Measurements from ENCODE around the gene TOPORS. TPM values are rescaled to one million over a fixed set of nuclear protein-coding genes. Genes with fewer than 3 reads are reported as not detected.

The TOPORS gene
- total RNA-seq, 1 experiment from 2014 or later = 26.1 TPM

DNA sequence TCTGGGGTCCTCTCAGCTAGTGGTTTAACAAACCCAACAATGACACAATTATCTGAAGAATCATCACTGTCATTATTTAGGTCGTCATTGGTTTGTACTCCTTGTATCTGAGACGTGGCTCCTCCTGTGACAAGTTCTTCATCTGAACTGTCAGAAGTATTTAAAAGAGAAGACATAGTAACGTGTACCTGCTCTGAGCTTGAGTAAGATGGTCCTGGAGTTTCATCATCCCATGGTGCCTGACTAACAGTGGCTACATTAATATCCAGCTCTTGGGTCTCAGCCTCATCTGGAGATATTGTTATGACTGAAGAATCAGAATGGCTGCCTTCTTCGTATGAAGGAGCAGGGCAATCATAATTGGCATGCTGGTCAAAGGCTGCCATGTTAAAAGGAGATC is 9.3 kb downstream of the TOPORS start:
- H3K27ac Mint-ChIP-seq = no peak overlapping the region
- no peak overlapping the region for H3K4me3 Mint-ChIP-seq
- ChIA-PET POLR2A (no interaction called here), CTCF (no interaction called here)
- DNase-seq (ENCODE audit: low spot score) (no peak), ATAC-seq (no peak)
- TF ChIP-seq, protein P1, sequence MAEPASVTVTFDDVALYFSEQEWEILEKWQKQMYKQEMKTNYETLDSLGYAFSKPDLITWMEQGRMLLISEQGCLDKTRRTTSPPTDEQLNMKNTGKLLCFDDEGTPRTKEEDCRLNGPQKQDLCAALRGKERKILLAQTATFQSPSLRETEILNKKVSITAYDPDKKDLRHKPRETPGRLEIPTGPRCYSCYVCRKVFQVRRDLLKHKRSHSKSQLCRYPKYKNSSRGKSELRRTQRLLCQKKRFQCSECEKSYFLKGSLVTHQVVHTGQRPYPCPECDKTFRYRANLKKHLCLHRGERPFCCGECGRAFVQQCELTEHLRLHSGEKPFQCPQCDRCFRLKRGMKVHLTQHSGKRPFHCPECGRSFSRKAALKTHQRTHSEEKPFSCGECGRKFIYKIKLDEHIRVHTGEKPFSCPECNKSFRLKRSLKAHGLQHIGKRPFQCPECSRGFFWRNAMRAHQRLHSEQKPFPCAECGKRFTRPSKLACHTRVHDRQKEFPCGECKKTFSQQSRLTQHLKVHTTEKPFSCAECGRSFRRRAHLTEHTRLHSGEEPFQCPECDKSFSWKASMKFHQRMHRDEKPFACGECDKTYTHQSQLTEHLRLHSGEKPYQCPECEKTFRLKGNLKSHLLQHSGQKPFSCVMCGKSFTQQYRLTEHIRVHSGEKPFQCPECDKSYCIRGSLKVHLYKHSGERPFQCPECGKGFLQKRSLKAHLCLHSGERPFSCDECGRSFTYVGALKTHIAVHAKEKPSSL (CRISPR knock-in tag; conservative IDR thresholded peaks at IDR 0.05) = no peak
- TF ChIP-seq, protein P2, sequence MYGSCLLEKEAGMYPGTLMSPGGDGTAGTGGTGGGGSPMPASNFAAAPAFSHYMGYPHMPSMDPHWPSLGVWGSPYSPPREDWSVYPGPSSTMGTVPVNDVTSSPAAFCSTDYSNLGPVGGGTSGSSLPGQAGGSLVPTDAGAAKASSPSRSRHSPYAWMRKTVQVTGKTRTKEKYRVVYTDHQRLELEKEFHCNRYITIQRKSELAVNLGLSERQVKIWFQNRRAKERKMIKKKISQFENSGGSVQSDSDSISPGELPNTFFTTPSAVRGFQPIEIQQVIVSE (CRISPR knock-in tag; IDR thresholded peaks at IDR 0.05; ENCODE audit: borderline replicate concordance) = no peak
- peak; percentile 52; the same call in 1 of the 2 replicates for TF ChIP-seq GABPB1 (CRISPR knock-in tag; IDR thresholded peaks at IDR 0.05)
- TF ChIP-seq SMAD3 (CRISPR knock-in tag; IDR thresholded peaks at IDR 0.05; ENCODE audit: borderline replicate concordance) = no peak
- no peak for TF ChIP-seq EMX1 (CRISPR knock-in tag; IDR thresholded peaks at IDR 0.05)
- no peaks in the 10 kb centered on the region for H3K4me1 Mint-ChIP-seq
- no peaks in the 10 kb centered on the region for H3K9me3 Mint-ChIP-seq
- no peaks in the 10 kb centered on the region for H3K27me3 Mint-ChIP-seq (ENCODE audit: low read depth)
- H3K36me3 Mint-ChIP-seq = peaks cover 39% of the 10 kb centered on the region

- Mint-ChIP-seq H3K27me3 (ENCODE audit: low read depth) (no peaks in the 10 kb centered on the region), H3K27ac (no peak overlapping the region), H3K4me1 (no peaks in the 10 kb centered on the region), H3K9me3 (peaks cover 14% of the 10 kb centered on the region), H3K4me3 (no peak overlapping the region), H3K36me3 (peaks cover 5% of the 10 kb centered on the region; the same call in 1 of the 2 replicates)
- DNase-seq (ENCODE audit: low spot score) (no peak), ATAC-seq (no peak)
- ChIA-PET CTCF (interaction anchor here (1.0 kb wide), 1 partner anchor 155 kb away, joined by 5 read pairs; no protein-coding TSS in a partner anchor), POLR2A (interaction anchor here (1.0 to 1.2 kb wide), 2 partner anchors 17 to 155 kb away, joined by 3 to 5 read pairs; no protein-coding TSS in a partner anchor)
- TF ChIP-seq ZNF396 (CRISPR knock-in tag; IDR thresholded peaks at IDR 0.05; ENCODE audit: borderline replicate concordance) (no peak), ZNF138 (CRISPR knock-in tag; conservative IDR thresholded peaks at IDR 0.05) (no peak), ZNF317 (CRISPR knock-in tag; IDR thresholded peaks at IDR 0.05; ENCODE audit: borderline replicate concordance, low read depth) (no peak), ETV6 (CRISPR knock-in tag; IDR thresholded peaks at IDR 0.05) (no peak)
- TF ChIP-seq, protein P3, sequence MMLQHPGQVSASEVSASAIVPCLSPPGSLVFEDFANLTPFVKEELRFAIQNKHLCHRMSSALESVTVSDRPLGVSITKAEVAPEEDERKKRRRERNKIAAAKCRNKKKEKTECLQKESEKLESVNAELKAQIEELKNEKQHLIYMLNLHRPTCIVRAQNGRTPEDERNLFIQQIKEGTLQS (CRISPR knock-in tag; conservative IDR thresholded peaks at IDR 0.05) = no peak
These were observed 18.6 kb downstream of the TOPORS start for GRCh38 chr9:32533816-32534215.

- no peak for ATAC-seq
- TF ChIP-seq, protein P1 (CRISPR knock-in tag; conservative IDR thresholded peaks at IDR 0.05) = no peak
- TF ChIP-seq ZNF121 (CRISPR knock-in tag; IDR thresholded peaks at IDR 0.05) = no peak
- TF ChIP-seq JUN (CRISPR knock-in tag; IDR thresholded peaks at IDR 0.05) = no peak
- TF ChIP-seq JAZF1 (CRISPR knock-in tag; IDR thresholded peaks at IDR 0.05) = no peak
- H3K27me3 Mint-ChIP-seq (ENCODE audit: low read depth) = no peaks in the 10 kb centered on the region
- H3K4me3 Mint-ChIP-seq = no peak overlapping the region
- no peak for DNase-seq (ENCODE audit: low spot score)
- no peak overlapping the region for H3K27ac Mint-ChIP-seq
- H3K4me1 Mint-ChIP-seq = no peaks in the 10 kb centered on the region
- ChIA-PET POLR2A (interaction anchor here (1.0 kb wide), 1 partner anchor 154 kb away, joined by 3 read pairs; no protein-coding TSS in a partner anchor), CTCF (no interaction called here)
- peaks cover 5% of the 10 kb centered on the region; the same call in 1 of the 2 replicates for H3K36me3 Mint-ChIP-seq
- peaks cover 14% of the 10 kb centered on the region for H3K9me3 Mint-ChIP-seq
These were observed 19.1 kb downstream of the TOPORS start for GRCh38 chr9:32533336-32533735.

DNA sequence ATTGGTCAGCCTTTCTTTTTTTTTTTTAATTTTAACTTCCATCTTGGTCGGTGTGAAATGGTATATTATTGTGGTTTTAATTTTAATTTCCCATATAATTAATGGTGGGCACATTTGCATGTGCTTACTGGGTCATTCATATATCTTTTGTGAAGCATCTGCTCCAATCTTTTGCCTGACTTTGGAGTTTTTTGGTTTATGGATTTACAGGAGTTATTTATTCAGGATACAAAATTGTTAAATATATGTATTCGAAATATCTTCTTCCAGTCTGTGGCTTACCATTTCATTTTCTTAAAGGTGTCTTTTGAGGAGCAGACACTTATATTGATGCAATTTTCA is 25.7 kb downstream of the TOPORS start:
- H3K4me3 Mint-ChIP-seq = peak overlapping the region; percentile 82
- H3K4me1 Mint-ChIP-seq = peaks cover 14% of the 10 kb centered on the region
- peaks cover 29% of the 10 kb centered on the region for H3K36me3 Mint-ChIP-seq
- no peak for ATAC-seq
- H3K9me3 Mint-ChIP-seq = peaks cover 29% of the 10 kb centered on the region
- H3K27ac Mint-ChIP-seq = peak overlapping the region; percentile 97; the same call in 1 of the 2 replicates
- DNase-seq (ENCODE audit: low spot score) = no peak
- ChIA-PET CTCF (interaction anchor here (0.6 to 3.9 kb wide), 36 partner anchors 9 to 825 kb away, joined by 3 to 94 read pairs (median 4); partner anchors contain the start of genes ACO1, SMIM27 and TOPORS), POLR2A (interaction anchor here (0.6 to 4.2 kb wide), 6 partner anchors 10 to 142 kb away, joined by 3 to 36 read pairs (median 4); partner anchors contain the start of genes ACO1, SMIM27 and TOPORS)
- no peaks in the 10 kb centered on the region for H3K27me3 Mint-ChIP-seq (ENCODE audit: low read depth)
- TF ChIP-seq E2F4 (CRISPR knock-in tag; IDR thresholded peaks at IDR 0.05; ENCODE audit: borderline replicate concordance, low read depth) (no peak), FOXK1 (CRISPR knock-in tag; IDR thresholded peaks at IDR 0.05) (no peak), NR1H2 (CRISPR knock-in tag; IDR thresholded peaks at IDR 0.05) (no peak), IRF1 (CRISPR knock-in tag; IDR thresholded peaks at IDR 0.05) (no peak)
- TF ChIP-seq, protein P4, sequence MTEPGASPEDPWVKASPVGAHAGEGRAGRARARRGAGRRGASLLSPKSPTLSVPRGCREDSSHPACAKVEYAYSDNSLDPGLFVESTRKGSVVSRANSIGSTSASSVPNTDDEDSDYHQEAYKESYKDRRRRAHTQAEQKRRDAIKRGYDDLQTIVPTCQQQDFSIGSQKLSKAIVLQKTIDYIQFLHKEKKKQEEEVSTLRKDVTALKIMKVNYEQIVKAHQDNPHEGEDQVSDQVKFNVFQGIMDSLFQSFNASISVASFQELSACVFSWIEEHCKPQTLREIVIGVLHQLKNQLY (CRISPR knock-in tag; IDR thresholded peaks at IDR 0.05) = no peak
- TF ChIP-seq, protein P5, sequence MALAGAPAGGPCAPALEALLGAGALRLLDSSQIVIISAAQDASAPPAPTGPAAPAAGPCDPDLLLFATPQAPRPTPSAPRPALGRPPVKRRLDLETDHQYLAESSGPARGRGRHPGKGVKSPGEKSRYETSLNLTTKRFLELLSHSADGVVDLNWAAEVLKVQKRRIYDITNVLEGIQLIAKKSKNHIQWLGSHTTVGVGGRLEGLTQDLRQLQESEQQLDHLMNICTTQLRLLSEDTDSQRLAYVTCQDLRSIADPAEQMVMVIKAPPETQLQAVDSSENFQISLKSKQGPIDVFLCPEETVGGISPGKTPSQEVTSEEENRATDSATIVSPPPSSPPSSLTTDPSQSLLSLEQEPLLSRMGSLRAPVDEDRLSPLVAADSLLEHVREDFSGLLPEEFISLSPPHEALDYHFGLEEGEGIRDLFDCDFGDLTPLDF (CRISPR knock-in tag; IDR thresholded peaks at IDR 0.05) = no peak

All from WTC11 (cell line).